Measurements from ENCODE around the gene SYTL3. TPM values are rescaled to one million over a fixed set of nuclear protein-coding genes. Genes with fewer than 3 reads are reported as not detected.
"Not testable (repeated sequence)": the region's sequence is repeated elsewhere in the genome, so short reads cannot be mapped to it uniquely, and the experiment has no call there.

The SYTL3 gene, protein sequence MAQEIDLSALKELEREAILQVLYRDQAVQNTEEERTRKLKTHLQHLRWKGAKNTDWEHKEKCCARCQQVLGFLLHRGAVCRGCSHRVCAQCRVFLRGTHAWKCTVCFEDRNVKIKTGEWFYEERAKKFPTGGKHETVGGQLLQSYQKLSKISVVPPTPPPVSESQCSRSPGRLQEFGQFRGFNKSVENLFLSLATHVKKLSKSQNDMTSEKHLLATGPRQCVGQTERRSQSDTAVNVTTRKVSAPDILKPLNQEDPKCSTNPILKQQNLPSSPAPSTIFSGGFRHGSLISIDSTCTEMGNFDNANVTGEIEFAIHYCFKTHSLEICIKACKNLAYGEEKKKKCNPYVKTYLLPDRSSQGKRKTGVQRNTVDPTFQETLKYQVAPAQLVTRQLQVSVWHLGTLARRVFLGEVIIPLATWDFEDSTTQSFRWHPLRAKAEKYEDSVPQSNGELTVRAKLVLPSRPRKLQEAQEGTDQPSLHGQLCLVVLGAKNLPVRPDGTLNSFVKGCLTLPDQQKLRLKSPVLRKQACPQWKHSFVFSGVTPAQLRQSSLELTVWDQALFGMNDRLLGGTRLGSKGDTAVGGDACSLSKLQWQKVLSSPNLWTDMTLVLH
- 2.8 TPM for total RNA-seq (ENCODE audit: unreplicated experiment)
- long read RNA-seq, partial matches to known transcripts, result 0 of 1 reads
- long read RNA-seq, other reads (novel, unspliced or antisense), result 1 of 1 reads

GRCh38 chr6:158649289-158650143 lies at the start of gene SYTL3:
SYTL3 (plus strand) TSS chr6:158650054; CDS start chr6:158663269, 13,215 bp downstream.
- peaks cover 9% of the 10 kb centered on the region for H3K9me3 Mint-ChIP-seq (ENCODE audit: unreplicated experiment)
- no peak within 1 kb of the TSS for H3K4me3 Mint-ChIP-seq (ENCODE audit: unreplicated experiment)
- H3K27me3 Mint-ChIP-seq (ENCODE audit: unreplicated experiment), result peaks cover 4% of the 10 kb centered on the region
- H3K27ac Mint-ChIP-seq (ENCODE audit: unreplicated experiment), result no peak within 1 kb of the TSS
- TF ChIP-seq, protein P1, sequence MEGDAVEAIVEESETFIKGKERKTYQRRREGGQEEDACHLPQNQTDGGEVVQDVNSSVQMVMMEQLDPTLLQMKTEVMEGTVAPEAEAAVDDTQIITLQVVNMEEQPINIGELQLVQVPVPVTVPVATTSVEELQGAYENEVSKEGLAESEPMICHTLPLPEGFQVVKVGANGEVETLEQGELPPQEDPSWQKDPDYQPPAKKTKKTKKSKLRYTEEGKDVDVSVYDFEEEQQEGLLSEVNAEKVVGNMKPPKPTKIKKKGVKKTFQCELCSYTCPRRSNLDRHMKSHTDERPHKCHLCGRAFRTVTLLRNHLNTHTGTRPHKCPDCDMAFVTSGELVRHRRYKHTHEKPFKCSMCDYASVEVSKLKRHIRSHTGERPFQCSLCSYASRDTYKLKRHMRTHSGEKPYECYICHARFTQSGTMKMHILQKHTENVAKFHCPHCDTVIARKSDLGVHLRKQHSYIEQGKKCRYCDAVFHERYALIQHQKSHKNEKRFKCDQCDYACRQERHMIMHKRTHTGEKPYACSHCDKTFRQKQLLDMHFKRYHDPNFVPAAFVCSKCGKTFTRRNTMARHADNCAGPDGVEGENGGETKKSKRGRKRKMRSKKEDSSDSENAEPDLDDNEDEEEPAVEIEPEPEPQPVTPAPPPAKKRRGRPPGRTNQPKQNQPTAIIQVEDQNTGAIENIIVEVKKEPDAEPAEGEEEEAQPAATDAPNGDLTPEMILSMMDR (IDR thresholded peaks at IDR 0.05; ENCODE audit: partially characterized antibody, unreplicated experiment), result no peak
- H3K4me1 Mint-ChIP-seq (ENCODE audit: low read depth, unreplicated experiment), result peaks cover 14% of the 10 kb centered on the region
- H3K36me3 Mint-ChIP-seq (ENCODE audit: unreplicated experiment), result no peaks in the 10 kb centered on the region
- DNase-seq, result no peak

DNA sequence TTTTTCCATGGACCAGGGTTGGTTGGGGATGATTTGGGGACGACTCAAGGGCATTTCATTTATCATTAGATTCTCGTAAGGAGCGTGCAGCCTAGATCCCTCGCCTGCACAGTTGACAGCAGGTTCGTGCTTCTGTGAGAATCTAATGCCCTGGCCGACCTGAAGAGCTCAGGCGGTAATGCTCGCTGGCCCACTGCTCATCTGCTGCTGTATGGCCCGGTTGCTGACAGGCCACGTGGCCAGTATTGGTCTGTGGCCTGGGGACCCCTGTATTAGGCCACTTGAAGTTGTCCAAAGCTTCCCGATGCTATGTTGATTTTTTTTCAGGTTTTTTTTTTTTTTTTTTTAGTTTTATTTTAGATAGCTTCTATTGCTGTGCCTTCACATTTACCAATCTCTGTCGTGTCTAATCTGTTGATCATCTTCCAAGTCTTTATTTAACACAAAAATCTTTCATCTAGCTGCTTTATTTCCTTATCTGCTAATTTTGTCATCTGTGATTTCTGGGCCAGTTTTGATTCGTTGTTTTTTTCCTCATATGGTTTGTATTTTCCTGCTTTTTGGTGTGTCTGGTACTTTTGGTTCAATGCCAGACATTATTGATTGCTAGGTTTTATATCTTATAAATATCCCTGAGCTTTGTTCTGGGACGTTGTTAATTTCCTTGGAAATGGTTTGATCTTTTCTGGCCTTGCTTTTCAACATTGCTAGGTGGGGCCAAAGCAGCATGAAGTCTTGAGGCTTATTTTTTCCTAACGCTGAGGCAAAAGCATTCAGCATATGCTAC lies 46.4 kb upstream of the SYTL3 start:
- Mint-ChIP-seq H3K36me3 (ENCODE audit: unreplicated experiment) (no peaks in the 10 kb centered on the region), H3K27me3 (ENCODE audit: unreplicated experiment) (peaks cover 8% of the 10 kb centered on the region), H3K9me3 (ENCODE audit: unreplicated experiment) (peaks cover 7% of the 10 kb centered on the region), H3K4me3 (ENCODE audit: unreplicated experiment) (no peak overlapping the region), H3K27ac (ENCODE audit: unreplicated experiment) (peak overlapping the region; percentile 75), H3K4me1 (ENCODE audit: low read depth, unreplicated experiment) (peaks cover 29% of the 10 kb centered on the region)
- no peak for DNase-seq
- TF ChIP-seq, protein P1 (IDR thresholded peaks at IDR 0.05; ENCODE audit: partially characterized antibody, unreplicated experiment), result no peak

DNA sequence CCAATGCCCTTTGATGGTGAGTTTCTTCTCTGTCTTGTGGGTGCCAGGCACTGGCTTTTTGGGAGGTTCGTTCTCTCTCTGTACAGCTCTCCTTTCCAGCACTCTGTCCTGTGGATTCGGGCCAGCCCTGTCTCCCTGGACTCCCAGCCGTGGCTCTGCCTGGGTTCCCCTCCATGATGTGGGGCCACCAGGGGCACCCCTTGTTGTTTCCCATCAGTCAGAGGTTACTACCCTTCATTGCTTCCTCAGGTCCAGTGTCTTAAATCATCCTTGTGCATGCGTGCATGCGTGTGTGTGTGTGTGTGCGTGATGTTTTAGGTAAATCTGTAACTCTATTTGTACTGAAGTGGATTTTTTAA lies 45.8 kb upstream of the SYTL3 start:
- Mint-ChIP-seq H3K27ac (ENCODE audit: unreplicated experiment) (peak overlapping the region; percentile 75), H3K27me3 (ENCODE audit: unreplicated experiment) (peaks cover 7% of the 10 kb centered on the region), H3K4me1 (ENCODE audit: low read depth, unreplicated experiment) (peaks cover 27% of the 10 kb centered on the region), H3K4me3 (ENCODE audit: unreplicated experiment) (peak overlapping the region; percentile 26), H3K9me3 (ENCODE audit: unreplicated experiment) (peaks cover 7% of the 10 kb centered on the region), H3K36me3 (ENCODE audit: unreplicated experiment) (no peaks in the 10 kb centered on the region)
- TF ChIP-seq, protein P1 (IDR thresholded peaks at IDR 0.05; ENCODE audit: partially characterized antibody, unreplicated experiment), result no peak
- DNase-seq, result no peak

- peaks cover 3% of the 10 kb centered on the region for H3K27me3 Mint-ChIP-seq (ENCODE audit: unreplicated experiment)
- H3K27ac Mint-ChIP-seq (ENCODE audit: unreplicated experiment), result peak overlapping the region; percentile 15
- peaks cover 20% of the 10 kb centered on the region for H3K4me1 Mint-ChIP-seq (ENCODE audit: low read depth, unreplicated experiment)
- DNase-seq, result peak; percentile 80
- TF ChIP-seq, protein P1 (IDR thresholded peaks at IDR 0.05; ENCODE audit: partially characterized antibody, unreplicated experiment), result peak; percentile 85
- H3K36me3 Mint-ChIP-seq (ENCODE audit: unreplicated experiment), result no peaks in the 10 kb centered on the region
- peaks cover 7% of the 10 kb centered on the region for H3K9me3 Mint-ChIP-seq (ENCODE audit: unreplicated experiment)
- no peak overlapping the region for H3K4me3 Mint-ChIP-seq (ENCODE audit: unreplicated experiment)
Measured at GRCh38 chr6:158605266-158605878, 44.5 kb upstream of the SYTL3 start.

DNA sequence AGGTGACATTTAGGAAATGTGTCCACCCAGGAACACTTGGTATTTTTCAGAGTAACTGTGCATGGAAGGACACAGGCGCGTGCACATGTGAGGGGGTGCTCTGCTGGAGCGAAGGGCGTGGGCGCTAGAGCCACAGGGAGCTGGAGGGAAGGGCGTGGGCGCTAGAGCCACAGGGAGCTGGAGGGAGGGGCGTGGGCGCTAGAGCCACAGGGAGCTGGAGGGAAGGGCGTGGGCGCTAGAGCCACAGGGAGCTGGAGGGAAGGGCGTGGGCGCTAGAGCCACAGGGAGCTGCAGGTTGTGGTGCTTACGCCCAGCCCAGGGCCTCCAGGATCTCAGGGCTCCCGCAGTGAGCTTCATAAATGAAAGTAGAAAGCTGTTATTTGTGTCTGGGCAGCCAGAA lies 43.8 kb upstream of the SYTL3 start:
- not testable (repeated sequence) for H3K4me3 Mint-ChIP-seq (ENCODE audit: unreplicated experiment); DNase-seq; H3K27me3 Mint-ChIP-seq (ENCODE audit: unreplicated experiment); H3K36me3 Mint-ChIP-seq (ENCODE audit: unreplicated experiment); H3K9me3 Mint-ChIP-seq (ENCODE audit: unreplicated experiment)
- Mint-ChIP-seq H3K27ac (ENCODE audit: unreplicated experiment) (peak overlapping the region; percentile 81), H3K4me1 (ENCODE audit: low read depth, unreplicated experiment) (peaks cover 20% of the 10 kb centered on the region)
